Lung (tissue), 12 donors: ENCODE measurements around the gene SPSB3. TPM values are rescaled to one million over a fixed set of nuclear protein-coding genes. Genes with fewer than 3 reads are reported as not detected.

Experiments
- ATAC-seq: fragments of 200-7000 bp; cut with Tn5 transposase; one replicate; pipeline ENCODE4 v1.9.1; 2020; ENCODE audit warnings: moderate number of reproducible peaks; ENCODE audit not compliant: insufficient read depth, low FRiP score
- DNase-seq, 3 donors: peaks; one replicate each; pipeline ENCODE4 v3.0.0-alpha.2; 2013 to 2017
- H3K27ac ChIP-seq, 2 donors: one replicate each; pipeline ENCODE4 v1.5.1; 2013; ENCODE audit warnings: mild to moderate bottlenecking in 2 of 2, moderate library complexity in 2 of 2, control low read depth in 1 of 2, inconsistent platforms in 1 of 2, low read depth in 1 of 2, low read length in 1 of 2
- H3K27me3 ChIP-seq, 3 donors: one replicate each; pipeline ENCODE4 v1.5.1; 2013; ENCODE audit warnings: low read length in 2 of 3; ENCODE audit not compliant: control insufficient read depth in 3 of 3, insufficient read depth in 3 of 3
- H3K36me3 ChIP-seq, 4 donors: one replicate each; pipeline ENCODE4 v1.5.1; 2013; ENCODE audit warnings: low read length in 4 of 4, mild to moderate bottlenecking in 1 of 4, moderate library complexity in 1 of 4; ENCODE audit not compliant: control insufficient read depth in 4 of 4, insufficient read depth in 4 of 4
- H3K4me1 ChIP-seq, 5 donors: one replicate each; pipeline ENCODE4 v1.5.1; 2013; ENCODE audit warnings: low read length in 5 of 5, mild to moderate bottlenecking in 2 of 5, moderate library complexity in 1 of 5; ENCODE audit not compliant: control insufficient read depth in 5 of 5, insufficient read depth in 5 of 5
- H3K4me3 ChIP-seq: one replicate; pipeline ENCODE4 v1.5.1; 2013; ENCODE audit warnings: mild to moderate bottlenecking, control low read depth, moderate library complexity
- H3K9ac ChIP-seq, 2 donors: one replicate each; pipeline ENCODE4 v1.5.1; 2013; ENCODE audit warnings: low read length in 2 of 2, control low read depth in 1 of 2; ENCODE audit not compliant: insufficient read depth in 1 of 2
- H3K9me3 ChIP-seq, 4 donors: one replicate each; pipeline ENCODE4 v1.5.1; 2013; ENCODE audit warnings: low read length in 3 of 4, mild to moderate bottlenecking in 1 of 4, moderate library complexity in 1 of 4; ENCODE audit not compliant: control insufficient read depth in 4 of 4, insufficient read depth in 3 of 4
- WGBS, 2 donors: extraction: QIAGEN DNeasy Blood & Tissue Kit; methylation state at CpG; one replicate each; pipeline ENCODE4 v1.1.7; 2013; 5-methylcytosine and 5-hydroxymethylcytosine counted together
- polyA plus RNA-seq, 2 donors: library from polyadenylated mRNA; stranded (reverse); fragments of 200-250 nt; gene quantifications; one replicate each; pipeline ENCODE4 v1.2.1, GENCODE V29; 2013
- total RNA-seq, 2 donors: library from RNA; depleted of rRNA in 1 of 2; stranded (reverse); fragments of >200 nt in 1 of 2; gene quantifications; one replicate each; pipeline ENCODE4 v1.2.1, GENCODE V29; 2014 to 2021
- TF ChIP-seq, protein P1 (sequence below): IDR thresholded peaks from 2 replicates; pipeline ENCODE4 v1.5.1; 2012; ENCODE audit warnings: mild to moderate bottlenecking; ENCODE audit errors: control extremely low read depth, extremely low read depth
- donor health status: control.
- donor health status: control.
- donor health status: Bipolar disorder and iron deficiency.
- donor health status: healthy.
- donor health status: DM: yes; HTN: yes; CAD: no.

SPSB3 gene
- total and polyA plus RNA-seq, 4 donors = 39.8 to 76.1 (median 50.9) TPM

DNA sequence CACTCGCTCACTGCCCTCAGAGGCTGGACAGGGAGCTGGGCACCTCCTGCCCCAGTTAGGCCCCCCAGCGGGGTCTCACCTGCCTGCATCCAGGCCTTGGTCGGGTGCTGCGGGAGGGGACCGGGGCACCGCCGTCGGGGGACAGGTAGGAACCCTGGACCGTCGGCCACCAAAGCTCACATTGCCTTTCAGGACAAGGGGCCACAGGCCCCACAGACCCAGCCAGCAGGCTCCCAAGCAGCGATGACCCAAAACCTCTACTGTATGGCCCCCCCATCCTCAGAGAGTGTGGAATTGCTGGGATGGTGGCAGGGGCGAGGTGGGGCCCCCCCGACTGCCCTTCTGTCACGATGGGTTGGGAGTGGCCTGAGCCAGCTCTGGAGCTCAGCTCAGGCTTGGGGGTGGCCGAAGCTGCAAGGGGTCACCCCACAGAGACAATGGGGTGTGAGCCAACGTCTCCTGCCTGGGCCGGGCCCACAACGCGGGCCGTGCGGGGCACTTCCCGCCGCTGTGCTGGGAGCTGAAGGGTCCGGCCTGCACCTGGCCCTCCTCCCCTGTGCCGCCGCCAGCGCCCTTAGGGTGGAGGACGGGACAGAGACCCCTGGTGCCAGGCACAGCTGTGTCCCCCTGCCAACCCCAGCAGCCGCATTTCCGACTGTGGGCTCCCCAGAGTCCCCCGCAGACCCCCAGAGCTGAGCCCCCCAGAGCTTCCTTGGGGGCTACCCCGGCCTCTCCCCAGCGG, 10.6 kb upstream of the SPSB3 start:
- Histone ChIP-seq H3K9me3 (peaks cover 0 to 4% (median 0%) of the 10 kb centered on the region in 4 donors), H3K36me3 (peaks cover 0 to 40% (median 0%) of the 10 kb centered on the region in 4 donors), H3K4me3 (no peak overlapping the region), H3K27ac (peak overlapping the region in 1 of 2 donors; percentile 44), H3K4me1 (peaks cover 0 to 12% (median 0%) of the 10 kb centered on the region in 5 donors), H3K27me3 (no peaks in the 10 kb centered on the region), H3K9ac (no peak overlapping the region)
- TF ChIP-seq, protein P1, sequence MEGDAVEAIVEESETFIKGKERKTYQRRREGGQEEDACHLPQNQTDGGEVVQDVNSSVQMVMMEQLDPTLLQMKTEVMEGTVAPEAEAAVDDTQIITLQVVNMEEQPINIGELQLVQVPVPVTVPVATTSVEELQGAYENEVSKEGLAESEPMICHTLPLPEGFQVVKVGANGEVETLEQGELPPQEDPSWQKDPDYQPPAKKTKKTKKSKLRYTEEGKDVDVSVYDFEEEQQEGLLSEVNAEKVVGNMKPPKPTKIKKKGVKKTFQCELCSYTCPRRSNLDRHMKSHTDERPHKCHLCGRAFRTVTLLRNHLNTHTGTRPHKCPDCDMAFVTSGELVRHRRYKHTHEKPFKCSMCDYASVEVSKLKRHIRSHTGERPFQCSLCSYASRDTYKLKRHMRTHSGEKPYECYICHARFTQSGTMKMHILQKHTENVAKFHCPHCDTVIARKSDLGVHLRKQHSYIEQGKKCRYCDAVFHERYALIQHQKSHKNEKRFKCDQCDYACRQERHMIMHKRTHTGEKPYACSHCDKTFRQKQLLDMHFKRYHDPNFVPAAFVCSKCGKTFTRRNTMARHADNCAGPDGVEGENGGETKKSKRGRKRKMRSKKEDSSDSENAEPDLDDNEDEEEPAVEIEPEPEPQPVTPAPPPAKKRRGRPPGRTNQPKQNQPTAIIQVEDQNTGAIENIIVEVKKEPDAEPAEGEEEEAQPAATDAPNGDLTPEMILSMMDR = no peak
- ATAC-seq (no peak), DNase-seq (no peak)
- WGBS, 2 donors = 82 to 85% methylated on average over 31 to 33 of the region's 33 CpGs

DNA sequence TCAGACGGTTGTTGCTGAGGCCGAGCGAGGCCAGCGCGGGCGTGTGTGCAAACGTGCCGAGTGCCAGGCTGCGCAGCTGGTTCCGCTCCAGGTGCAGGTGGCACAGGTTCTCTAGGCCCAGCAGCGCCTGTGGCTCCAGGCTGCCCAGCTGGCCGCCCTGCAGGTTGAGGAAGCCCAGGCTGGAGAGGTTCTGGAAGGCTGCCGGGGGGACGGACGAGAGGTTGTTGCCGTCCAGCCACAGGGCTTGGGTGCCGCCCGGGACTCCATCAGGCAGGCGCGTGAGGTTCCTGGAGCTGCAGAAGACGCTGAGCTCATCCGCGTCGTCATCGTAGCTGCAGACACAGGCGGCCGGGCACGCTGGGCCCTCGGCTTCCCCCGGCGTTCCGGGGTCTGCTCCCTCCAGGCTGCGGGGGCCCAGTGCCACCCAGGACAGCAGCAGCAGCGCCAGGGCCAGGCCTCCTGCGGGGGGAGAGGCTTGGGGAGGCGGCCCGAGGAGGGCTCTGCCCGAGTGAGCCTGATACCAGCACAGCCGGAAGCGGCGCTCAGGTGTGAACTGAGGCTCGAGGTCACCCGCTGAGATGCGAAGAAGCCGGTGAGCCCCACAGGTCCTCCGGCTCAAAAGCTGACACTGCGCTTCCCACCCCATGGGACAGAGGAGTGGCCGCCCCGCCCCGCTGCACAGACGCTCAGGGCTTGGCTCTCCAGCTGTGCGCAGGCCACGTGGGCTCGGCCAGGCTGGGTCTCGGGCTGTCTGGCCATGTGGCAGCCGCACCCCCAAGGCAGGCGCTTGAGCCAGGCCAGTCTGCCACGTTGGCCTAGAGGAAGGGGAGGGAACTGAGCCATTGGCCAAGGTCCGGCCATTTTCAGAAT, 9.8 kb upstream of the SPSB3 start:
- H3K4me1 ChIP-seq = peaks cover 0 to 12% (median 0%) of the 10 kb centered on the region in 5 donors
- WGBS, 2 donors = 91 to 92% methylated on average over 58 to 59 of the region's 59 CpGs
- no peak for DNase-seq
- H3K9me3 ChIP-seq = peaks cover 0 to 3% (median 0%) of the 10 kb centered on the region in 4 donors
- no peak overlapping the region for H3K27ac ChIP-seq
- H3K9ac ChIP-seq = no peak overlapping the region
- peaks cover 0 to 48% (median 0%) of the 10 kb centered on the region in 4 donors for H3K36me3 ChIP-seq
- TF ChIP-seq, protein P1 = no peak
- no peak overlapping the region for H3K4me3 ChIP-seq
- H3K27me3 ChIP-seq = no peaks in the 10 kb centered on the region
- no peak for ATAC-seq

DNA sequence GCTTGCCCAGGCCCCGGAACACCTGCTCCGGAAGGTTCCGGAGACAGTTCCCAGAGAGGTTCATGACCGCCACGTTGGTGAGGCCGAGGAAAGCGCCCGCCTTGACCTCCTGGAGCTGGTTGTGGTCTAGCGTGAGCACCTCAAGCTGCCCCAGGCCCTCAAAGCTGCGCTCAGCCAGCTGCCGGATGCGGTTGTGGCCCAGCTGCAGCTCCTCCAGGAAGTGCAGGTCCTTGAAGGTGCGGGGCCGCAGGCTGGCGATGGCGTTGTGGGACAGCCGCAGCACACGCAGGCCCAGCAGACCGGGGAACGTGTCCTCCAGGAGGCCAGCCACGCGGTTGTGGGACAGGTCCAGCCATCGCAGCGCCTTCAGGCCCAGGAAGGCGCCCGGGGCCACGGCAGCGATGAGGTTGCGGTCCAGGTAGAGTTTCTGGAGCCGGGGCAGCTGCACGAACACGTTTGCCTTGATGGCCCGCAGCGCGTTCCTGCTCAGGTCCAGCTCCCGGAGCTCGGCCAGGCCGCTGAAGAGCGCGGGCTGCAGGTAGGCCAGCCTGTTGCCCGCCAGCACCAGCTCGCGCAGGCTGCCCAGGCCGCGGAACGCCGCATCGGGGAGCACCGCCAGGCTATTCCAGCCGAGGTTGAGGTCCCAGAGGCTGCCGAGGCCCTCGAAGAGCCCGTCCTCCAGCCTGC, 9.0 kb upstream of the SPSB3 start:
- peaks cover 0 to 12% (median 0%) of the 10 kb centered on the region in 5 donors for H3K4me1 ChIP-seq
- H3K9me3 ChIP-seq = peaks cover 0 to 3% (median 0%) of the 10 kb centered on the region in 4 donors
- ATAC-seq (no peak), DNase-seq (no peak)
- H3K4me3 ChIP-seq = no peak overlapping the region
- no peak overlapping the region for H3K9ac ChIP-seq
- TF ChIP-seq, protein P1 = no peak
- H3K27me3 ChIP-seq = no peaks in the 10 kb centered on the region
- H3K36me3 ChIP-seq = peaks cover 0 to 55% (median 0%) of the 10 kb centered on the region in 4 donors
- no peak overlapping the region for H3K27ac ChIP-seq
- 95 to 96% methylated on average over 53 of the region's 53 CpGs for WGBS, 2 donors
